Neuronal stem cell (in vitro differentiated cells): Measurements from ENCODE around the gene HRH1.

ENCODE experiments used
- DNase-seq: peaks from one replicate; pipeline ENCODE4 v3.0.0-alpha.2; 2013; ENCODE audit warnings: low spot score
- H2AFZ ChIP-seq: one replicate; pipeline ENCODE4 v1.6.1; 2013; ENCODE audit warnings: mild to moderate bottlenecking, low read length, inconsistent platforms
- H2AK5ac ChIP-seq: 2 replicates; pipeline ENCODE4 v1.6.1; 2013; ENCODE audit warnings: low read depth, mild to moderate bottlenecking, inconsistent platforms, low read length, moderate library complexity, mixed read lengths
- H2BK120ac ChIP-seq: 2 replicates; pipeline ENCODE4 v1.6.1; 2013; ENCODE audit warnings: low read depth, mild to moderate bottlenecking, inconsistent platforms, low read length, moderate library complexity, mixed read lengths
- H2BK12ac ChIP-seq: one replicate; pipeline ENCODE4 v1.6.1; 2013; ENCODE audit warnings: low read length, inconsistent platforms
- H2BK15ac ChIP-seq: 2 replicates; pipeline ENCODE4 v1.6.1; 2013; ENCODE audit warnings: mild to moderate bottlenecking, low read length, inconsistent platforms, mixed read lengths
- H2BK5ac ChIP-seq: one replicate; pipeline ENCODE4 v1.6.1; 2013; ENCODE audit warnings: inconsistent platforms, mild to moderate bottlenecking, low read length, moderate library complexity
- H3K14ac ChIP-seq: one replicate; pipeline ENCODE4 v1.6.1; 2013; ENCODE audit warnings: low read length, inconsistent platforms
- H3K18ac ChIP-seq: 2 replicates; pipeline ENCODE4 v1.6.1; 2013; ENCODE audit warnings: low read length, inconsistent platforms
- H3K23ac ChIP-seq: 2 replicates; pipeline ENCODE4 v1.6.1; 2013; ENCODE audit warnings: low read depth, mild to moderate bottlenecking, mixed read lengths, low read length, inconsistent platforms; ENCODE audit not compliant: poor library complexity
- H3K27ac ChIP-seq: replicated peaks from 3 replicates; pipeline ENCODE4 v1.5.1; 2013; ENCODE audit warnings: low read length, inconsistent platforms
- H3K27me3 ChIP-seq, 3 experiments: 2 replicates each; pipeline ENCODE4 v1.6.1; 2013; ENCODE audit warnings: low read length in 3 of 3, mild to moderate bottlenecking in 2 of 3, inconsistent platforms in 1 of 3, low read depth in 1 of 3, mixed read lengths in 1 of 3, moderate library complexity in 1 of 3; ENCODE audit not compliant: control insufficient read depth in 3 of 3, insufficient read depth in 3 of 3
- H3K36me3 ChIP-seq, 2 donors: replicated peaks in 1 of 2; 2 replicates each; pipeline ENCODE4 v1.6.1; 2013; ENCODE audit warnings: low read length in 2 of 2; ENCODE audit not compliant: control insufficient read depth in 2 of 2, insufficient read depth in 2 of 2
- H3K4ac ChIP-seq: 2 replicates; pipeline ENCODE4 v1.6.1; 2013; ENCODE audit warnings: inconsistent platforms, mild to moderate bottlenecking, low read length, moderate library complexity
- H3K4me1 ChIP-seq, 2 donors: 1 replicate in 1 of 2; 2 replicates in 1 of 2; pipeline ENCODE4 v1.6.1; 2013; ENCODE audit warnings: low read length in 2 of 2, low read depth in 1 of 2; ENCODE audit not compliant: control insufficient read depth in 2 of 2, insufficient read depth in 1 of 2
- H3K4me2 ChIP-seq: one replicate; pipeline ENCODE4 v1.6.1; 2013; ENCODE audit warnings: mild to moderate bottlenecking, low read length, inconsistent platforms; ENCODE audit not compliant: insufficient read depth, poor library complexity, severe bottlenecking
- H3K4me3 ChIP-seq, 2 donors: 2 replicates each; pipeline ENCODE4 v1.5.1; 2013; ENCODE audit warnings: low read length in 2 of 2, mild to moderate bottlenecking in 2 of 2, inconsistent platforms in 1 of 2, moderate library complexity in 1 of 2
- H3K79me1 ChIP-seq: one replicate; pipeline ENCODE4 v1.6.1; 2013; ENCODE audit warnings: low read depth, mild to moderate bottlenecking, inconsistent platforms, low read length, moderate library complexity
- H3K9ac ChIP-seq: one replicate; pipeline ENCODE4 v1.6.1; 2013; ENCODE audit warnings: mild to moderate bottlenecking, low read depth, low read length, inconsistent platforms; ENCODE audit not compliant: poor library complexity
- H3K9me3 ChIP-seq, 2 donors: replicated peaks in 1 of 2; 2 replicates each; pipeline versions ENCODE3 to v1.6.1; 2013; ENCODE audit warnings: low read length in 2 of 2, mild to moderate bottlenecking in 2 of 2, inconsistent platforms in 1 of 2, low read depth in 1 of 2, mixed read lengths in 1 of 2, moderate library complexity in 1 of 2; ENCODE audit not compliant: control insufficient read depth in 2 of 2, insufficient read depth in 1 of 2
- H4K8ac ChIP-seq: one replicate; pipeline ENCODE4 v1.6.1; 2013; ENCODE audit warnings: low read depth, mild to moderate bottlenecking, inconsistent platforms, low read length, moderate library complexity
- H4K91ac ChIP-seq: one replicate; pipeline ENCODE4 v1.6.1; 2013; ENCODE audit warnings: low read length, low read depth, mild to moderate bottlenecking, inconsistent platforms; ENCODE audit not compliant: poor library complexity
- WGBS, 2 donors: extraction: QIAGEN DNeasy Blood & Tissue Kit; methylation state at CpG; one replicate each; pipeline ENCODE4 v1.1.7; 2013; ENCODE audit warnings: missing lambda C conversion rate in 2 of 2, mixed read lengths in 1 of 2; ENCODE audit not compliant: insufficient read length in 2 of 2, insufficient replicate concordance in 1 of 2; ENCODE audit errors: extremely low coverage in 2 of 2; 5-methylcytosine and 5-hydroxymethylcytosine counted together

Gene HRH1

DNA sequence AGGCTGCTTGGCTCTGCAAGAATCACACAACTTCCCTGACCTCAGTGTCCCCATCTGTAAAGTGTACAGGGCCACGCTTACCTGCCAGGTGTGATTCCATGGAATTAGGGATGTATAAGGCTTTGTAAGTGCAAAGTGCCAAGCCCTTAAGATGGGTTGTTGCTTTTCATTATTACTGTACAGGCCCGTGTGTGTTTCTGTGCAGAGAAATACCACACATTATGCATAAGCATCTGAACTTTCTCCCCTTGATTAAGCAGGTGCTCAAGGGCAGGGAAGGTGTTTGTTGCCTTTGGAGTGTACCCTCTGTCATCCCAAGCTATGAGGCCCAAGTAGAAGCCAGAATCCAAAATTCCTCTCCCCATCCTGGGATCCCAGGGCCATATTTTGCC lies 13.6 kb upstream of the HRH1 start:
- no peak overlapping the region for H3K14ac ChIP-seq
- H3K79me1 ChIP-seq: no peaks in the 10 kb centered on the region
- no peak overlapping the region for H2AFZ ChIP-seq
- H3K27ac ChIP-seq: no peak overlapping the region
- WGBS, 2 donors: no CpG with 5 or more reads among the region's 2 CpGs
- H2BK5ac ChIP-seq: no peak overlapping the region
- H3K23ac ChIP-seq: no peak overlapping the region
- H2BK15ac ChIP-seq: no peak overlapping the region
- H2AK5ac ChIP-seq: no peak overlapping the region
- H3K4me3 ChIP-seq: no peak overlapping the region
- no peaks in the 10 kb centered on the region for H3K27me3 ChIP-seq
- H3K4me1 ChIP-seq: no peaks in the 10 kb centered on the region
- H4K91ac ChIP-seq: no peak overlapping the region
- no peak overlapping the region for H3K9ac ChIP-seq
- H2BK12ac ChIP-seq: no peak overlapping the region
- no peak overlapping the region for H3K18ac ChIP-seq
- no peak overlapping the region for H3K4ac ChIP-seq
- H4K8ac ChIP-seq: no peak overlapping the region
- no peak overlapping the region for H3K4me2 ChIP-seq
- no peak for DNase-seq
- H3K36me3 ChIP-seq: no peaks in the 10 kb centered on the region
- H2BK120ac ChIP-seq: no peak overlapping the region
- peaks cover 0 to 2% of the 10 kb centered on the region in 2 donors for H3K9me3 ChIP-seq

DNA sequence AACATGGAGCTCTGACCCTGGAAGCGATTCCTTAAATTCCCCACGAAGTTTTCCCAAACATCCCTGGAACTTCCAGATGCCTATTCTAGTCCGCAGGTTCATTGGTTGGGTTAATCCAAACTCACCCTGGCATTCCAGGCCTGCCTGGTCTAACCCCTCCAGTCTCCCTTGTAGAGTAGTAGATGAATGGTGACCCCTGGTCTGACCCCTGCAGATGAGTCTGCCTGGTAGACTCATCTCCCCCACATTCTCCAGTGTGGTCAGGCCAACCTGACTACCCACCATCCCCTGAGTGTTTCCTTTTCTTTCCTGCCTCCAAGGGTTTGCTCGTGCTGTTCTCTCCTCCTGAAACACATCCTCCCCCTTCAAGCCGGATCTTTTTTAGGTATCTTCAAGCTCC lies 10.8 kb upstream of the HRH1 start:
- no peaks in the 10 kb centered on the region for H3K4me1 ChIP-seq
- H3K4me3 ChIP-seq: no peak overlapping the region
- no peak overlapping the region for H3K9ac ChIP-seq
- H4K91ac ChIP-seq: no peak overlapping the region
- H4K8ac ChIP-seq: no peak overlapping the region
- no CpG with 5 or more reads among the region's 5 CpGs for WGBS, 2 donors
- H2BK5ac ChIP-seq: no peak overlapping the region
- H3K79me1 ChIP-seq: no peaks in the 10 kb centered on the region
- no peak overlapping the region for H3K4ac ChIP-seq
- DNase-seq: no peak
- no peaks in the 10 kb centered on the region for H3K36me3 ChIP-seq
- H3K27ac ChIP-seq: no peak overlapping the region
- no peak overlapping the region for H3K18ac ChIP-seq
- no peak overlapping the region for H2BK15ac ChIP-seq
- H2AK5ac ChIP-seq: no peak overlapping the region
- no peaks in the 10 kb centered on the region for H3K9me3 ChIP-seq
- no peak overlapping the region for H3K23ac ChIP-seq
- H3K4me2 ChIP-seq: no peak overlapping the region
- no peak overlapping the region for H2BK120ac ChIP-seq
- no peak overlapping the region for H2BK12ac ChIP-seq
- H3K14ac ChIP-seq: no peak overlapping the region
- no peaks in the 10 kb centered on the region for H3K27me3 ChIP-seq
- no peak overlapping the region for H2AFZ ChIP-seq

- Histone ChIP-seq H4K8ac (no peak overlapping the region), H3K4me3 (peak overlapping the region in 1 of 2 donors; percentile 28), H2AFZ (no peak overlapping the region), H2BK120ac (no peak overlapping the region), H2AK5ac (no peak overlapping the region), H3K4me1 (no peaks in the 10 kb centered on the region), H2BK15ac (no peak overlapping the region), H3K4me2 (no peak overlapping the region), H3K27me3 (no peaks in the 10 kb centered on the region), H3K9me3 (no peaks in the 10 kb centered on the region), H2BK12ac (no peak overlapping the region), H2BK5ac (no peak overlapping the region), H3K23ac (no peak overlapping the region), H3K14ac (no peak overlapping the region), H4K91ac (no peak overlapping the region), H3K27ac (no peak overlapping the region), H3K9ac (no peak overlapping the region), H3K36me3 (no peaks in the 10 kb centered on the region), H3K79me1 (no peaks in the 10 kb centered on the region), H3K18ac (no peak overlapping the region), H3K4ac (no peak overlapping the region)
- WGBS, 2 donors: no CpG with 5 or more reads among the region's 5 CpGs
- no peak for DNase-seq
Measured at GRCh38 chr3:11144996-11145395, 9.3 kb upstream of the HRH1 start.

GRCh38 chr3:11145888-11146287 lies 8.4 kb upstream of the HRH1 start:
- WGBS, 2 donors: no CpG with 5 or more reads among the region's 3 CpGs
- Histone ChIP-seq H3K4ac (no peak overlapping the region), H4K91ac (no peak overlapping the region), H3K14ac (no peak overlapping the region), H3K27me3 (peaks cover 0 to 6% (median 2%) of the 10 kb centered on the region in 3 experiments), H2AK5ac (no peak overlapping the region), H2AFZ (no peak overlapping the region), H3K9me3 (no peaks in the 10 kb centered on the region), H3K4me3 (no peak overlapping the region), H4K8ac (no peak overlapping the region), H3K23ac (no peak overlapping the region), H3K36me3 (no peaks in the 10 kb centered on the region), H2BK12ac (no peak overlapping the region), H3K79me1 (no peaks in the 10 kb centered on the region), H3K27ac (no peak overlapping the region), H3K9ac (no peak overlapping the region), H2BK5ac (no peak overlapping the region), H3K4me2 (no peak overlapping the region), H2BK15ac (no peak overlapping the region), H3K4me1 (no peaks in the 10 kb centered on the region), H3K18ac (no peak overlapping the region), H2BK120ac (no peak overlapping the region)
- no peak for DNase-seq
